Epithelial cell of prostate (primary cell): Measurements from ENCODE around the gene NUDT16L1.
A peak's percentile ranks its signal among the peaks of the same experiment; 100 is the strongest.
"Not testable (repeated sequence)": the region's sequence is repeated elsewhere in the genome, so short reads cannot be mapped to it uniquely, and the experiment has no call there.

ENCODE experiments used
- DNase-seq: peaks from one replicate; pipeline ENCODE4 v3.0.0-alpha.2; 2011; ENCODE audit warnings: low read depth, low spot score
- H3K27ac ChIP-seq: fragments of 450-650 bp; 2 replicates; pipeline ENCODE4 v1.5.1; 2017; ENCODE audit warnings: mild to moderate bottlenecking

Gene NUDT16L1

GRCh38 chr16:4693296-4693955 lies at the start of gene NUDT16L1:
Gene NUDT16L1 (plus strand): TSS chr16:4693562. CDS start chr16:4693727, 165 bp downstream.
- H3K27ac ChIP-seq, result peak within 1 kb of the TSS; percentile 48
- DNase-seq, result peak; percentile 60

DNA sequence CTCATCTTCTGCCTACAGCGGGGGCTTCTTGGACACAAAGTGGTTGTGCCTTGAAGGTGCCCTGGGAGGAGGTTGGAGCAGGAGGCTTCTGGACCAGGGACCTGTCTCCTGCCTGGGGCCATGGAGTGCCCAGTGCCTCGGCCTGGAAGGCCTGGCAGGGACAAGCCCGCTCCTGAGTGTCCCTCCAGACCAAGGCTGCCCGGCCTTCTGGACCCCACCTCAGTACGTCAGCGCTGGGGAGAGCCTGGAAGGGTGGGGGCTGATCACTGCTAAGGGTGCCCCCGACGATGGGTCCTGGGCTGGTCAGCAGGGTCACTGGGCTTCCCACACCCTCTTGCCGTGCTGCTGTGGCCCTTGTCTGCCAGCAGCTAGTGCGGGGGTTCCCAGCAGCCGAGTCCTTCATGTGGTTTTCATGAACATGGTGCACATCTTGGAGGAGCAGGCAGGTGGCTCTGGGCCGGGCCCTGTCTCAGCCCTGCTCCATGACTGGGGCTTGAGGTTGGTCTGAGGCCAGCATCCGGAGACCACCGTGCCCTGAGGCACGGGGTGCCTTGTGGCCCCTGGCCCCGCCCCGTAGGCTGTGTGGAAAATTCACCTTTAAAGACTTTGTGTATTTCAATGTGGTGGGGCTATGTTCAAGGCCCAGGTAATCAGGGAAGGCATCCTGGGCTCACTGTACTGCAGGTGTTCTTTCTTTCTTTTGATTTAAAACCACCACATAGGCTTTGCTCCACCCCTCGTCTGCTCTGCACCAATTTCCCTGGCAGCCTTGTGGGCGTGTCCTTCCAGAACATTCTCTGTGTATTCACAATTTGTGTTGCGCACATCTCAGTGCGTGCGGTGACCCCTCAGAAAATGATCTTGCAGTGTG lies 46.4 kb upstream of the NUDT16L1 start:
- no peak overlapping the region for H3K27ac ChIP-seq
- DNase-seq, result no peak

DNA sequence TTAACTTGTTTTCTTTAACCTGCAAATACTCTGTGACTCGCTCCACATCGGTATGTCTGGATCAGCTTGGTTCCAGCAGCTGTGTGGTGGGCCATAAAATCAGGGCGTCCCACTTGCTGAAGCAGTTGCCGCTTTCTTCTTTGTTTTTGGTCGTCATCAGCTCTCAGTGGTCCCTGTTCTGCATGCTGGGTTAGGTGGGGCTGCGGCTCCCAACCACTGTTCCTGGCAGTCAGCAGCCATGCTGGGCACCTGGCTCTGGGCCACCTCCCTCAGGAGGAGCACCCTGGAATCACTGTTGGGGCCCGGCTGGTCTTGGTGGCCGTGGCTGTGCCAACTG lies 45.8 kb upstream of the NUDT16L1 start:
- no peak overlapping the region for H3K27ac ChIP-seq
- no peak for DNase-seq

GRCh38 chr16:4648917-4649316 lies 44.4 kb upstream of the NUDT16L1 start:
- no peak overlapping the region for H3K27ac ChIP-seq
- DNase-seq, result no peak

GRCh38 chr16:4649744-4650442 lies 43.5 kb upstream of the NUDT16L1 start:
- no peak for DNase-seq
- H3K27ac ChIP-seq, result no peak overlapping the region

DNA sequence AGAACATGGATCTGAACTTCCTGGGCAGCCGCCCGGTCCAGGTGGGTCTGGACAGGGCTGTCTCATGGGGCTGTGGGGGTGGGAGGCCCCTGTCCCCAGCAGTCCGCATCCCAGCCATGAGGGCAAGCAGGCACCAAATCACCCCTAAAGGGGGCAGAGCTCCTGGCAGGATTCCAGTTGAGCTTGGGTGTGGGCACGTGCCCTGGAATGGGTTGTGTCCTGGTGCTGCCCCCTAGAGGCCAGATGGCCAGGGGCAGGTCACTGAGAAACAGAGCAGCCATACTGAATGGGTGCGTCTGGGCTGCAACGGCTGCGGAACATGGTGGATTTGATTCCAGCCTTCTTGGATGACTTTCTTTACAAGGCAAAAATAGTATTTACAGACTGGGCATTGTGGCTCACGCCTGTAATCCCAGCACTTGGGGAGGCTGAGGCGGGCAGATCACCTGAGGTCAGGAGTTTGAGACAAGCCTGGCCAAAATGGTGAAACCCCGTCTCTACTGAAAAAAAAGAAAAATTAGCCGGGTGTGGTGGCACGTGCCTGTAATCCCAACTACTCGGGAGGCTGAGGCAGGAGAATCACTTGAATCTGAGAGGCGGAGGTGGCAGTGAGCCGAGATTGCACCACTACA lies 42.8 kb upstream of the NUDT16L1 start:
- DNase-seq, H3K27ac ChIP-seq: not testable (repeated sequence)

- no peak overlapping the region for H3K27ac ChIP-seq
- DNase-seq, result no peak
Observed at GRCh38 chr16:4651827-4652226, 41.5 kb upstream of the NUDT16L1 start.

DNA sequence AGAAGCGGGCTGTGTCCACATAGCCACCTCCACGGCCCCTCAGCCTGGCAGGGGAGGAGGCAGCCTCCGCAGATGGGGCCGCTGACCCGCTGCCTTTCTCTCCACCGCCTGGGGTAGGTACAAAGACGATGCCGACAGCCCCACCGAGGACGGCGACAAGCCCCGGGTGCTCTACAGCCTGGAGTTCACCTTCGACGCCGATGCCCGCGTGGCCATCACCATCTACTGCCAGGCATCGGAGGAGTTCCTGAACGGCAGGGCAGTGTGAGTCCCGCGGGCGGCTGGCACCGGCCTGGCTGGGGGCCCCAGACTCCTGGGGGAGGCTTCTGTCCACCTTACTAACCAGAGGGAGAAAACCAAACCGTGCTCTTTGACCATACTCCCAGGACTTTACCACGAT lies 40.8 kb upstream of the NUDT16L1 start:
- DNase-seq, result no peak
- no peak overlapping the region for H3K27ac ChIP-seq

GRCh38 chr16:4654011-4654963 lies 39.1 kb upstream of the NUDT16L1 start:
- DNase-seq, result no peak
- no peak overlapping the region for H3K27ac ChIP-seq

GRCh38 chr16:4654964-4655590 lies 38.3 kb upstream of the NUDT16L1 start:
- H3K27ac ChIP-seq, result no peak overlapping the region
- no peak for DNase-seq

- no peak for DNase-seq
Observed at GRCh38 chr16:4655801-4656200, 37.6 kb upstream of the NUDT16L1 start.

GRCh38 chr16:4656221-4656620 lies 37.1 kb upstream of the NUDT16L1 start:
- DNase-seq, result no peak

More at GRCh38 chr16:4655801-4656200, 37.6 kb upstream of the NUDT16L1 start:
- no peak overlapping the region for H3K27ac ChIP-seq

GRCh38 chr16:4656695-4657686 lies 36.4 kb upstream of the NUDT16L1 start:
- no peak overlapping the region for H3K27ac ChIP-seq
- no peak for DNase-seq

More at GRCh38 chr16:4656221-4656620, 37.1 kb upstream of the NUDT16L1 start:
- no peak overlapping the region for H3K27ac ChIP-seq

GRCh38 chr16:4659363-4660353 lies 33.7 kb upstream of the NUDT16L1 start:
- H3K27ac ChIP-seq, result no peak overlapping the region
- no peak for DNase-seq

DNA sequence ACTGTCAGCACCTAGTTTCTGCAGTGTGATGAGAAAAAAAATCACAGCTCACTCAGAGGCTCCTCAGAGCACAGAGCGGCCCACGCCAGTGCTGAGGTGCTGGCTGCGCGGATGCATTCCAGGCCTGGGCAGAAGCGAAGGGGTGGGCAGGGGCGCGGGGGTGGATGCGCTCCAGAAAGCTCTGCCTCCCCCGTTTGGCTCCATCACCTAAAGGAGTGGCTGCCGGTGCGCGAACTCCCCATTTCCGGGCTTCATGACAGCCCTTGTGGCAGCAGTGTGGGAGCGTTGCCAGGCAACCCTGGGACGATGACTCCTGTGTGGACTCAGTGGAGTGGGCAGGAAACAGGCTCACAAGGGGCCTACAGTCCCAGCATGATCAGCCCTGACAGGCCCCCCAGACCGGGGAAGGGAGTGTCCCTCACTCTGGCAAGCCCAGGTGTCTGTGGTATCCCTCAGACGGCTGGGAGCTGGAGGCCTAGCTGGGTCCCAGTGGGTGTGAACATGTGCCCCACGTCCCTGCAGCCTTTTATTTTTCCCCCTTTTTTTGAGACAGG lies 32.8 kb upstream of the NUDT16L1 start:
- DNase-seq, result no peak
- H3K27ac ChIP-seq, result no peak overlapping the region

- no peak for DNase-seq
- no peak overlapping the region for H3K27ac ChIP-seq
Observed at GRCh38 chr16:4661661-4662060, 31.7 kb upstream of the NUDT16L1 start.

GRCh38 chr16:4663465-4663776 lies 29.9 kb upstream of the NUDT16L1 start:
- no peak for DNase-seq
- no peak overlapping the region for H3K27ac ChIP-seq
